GM23248 (cell line): ENCODE results near the gene KNTC1.

ENCODE experiments used
- EZH2 ChIP-seq: fragments of 200-600 bp; sonication (generic); IDR thresholded peaks from 2 replicates; pipeline ENCODE4 v1.6.1; 2018; ENCODE audit warnings: antibody characterized with exemption, mild to moderate bottlenecking; ENCODE audit not compliant: insufficient read depth, poor library complexity, severe bottlenecking
- EZH2phosphoT487 ChIP-seq: fragments of 200-600 bp; sonication (generic); IDR thresholded peaks from 2 replicates; pipeline ENCODE4 v1.6.1; 2018; ENCODE audit warnings: antibody characterized with exemption, moderate library complexity, mild to moderate bottlenecking, low read depth; ENCODE audit not compliant: insufficient read depth

- TF ChIP-seq EZH2 (no peak), EZH2phosphoT487 (no peak)
Measured at GRCh38 chr12:122596838-122597237, 69.8 kb downstream of the KNTC1 start.
